HL-60 (cell line): Measurements from ENCODE around the gene HMGCS2.

Source experiments
- CTCF ChIP-seq: IDR thresholded peaks from one replicate; pipeline ENCODE4 v1.5.1; 2011; ENCODE audit warnings: low read length, control low read depth, inconsistent platforms; ENCODE audit not compliant: insufficient read depth
- POLR2AphosphoS5 ChIP-seq: IDR thresholded peaks from 2 replicates; pipeline ENCODE4 v1.6.1; 2012; ENCODE audit warnings: low read depth
- SPI1 ChIP-seq: IDR thresholded peaks from 2 replicates; pipeline ENCODE4 v1.6.1; 2012; ENCODE audit warnings: low read depth, mild to moderate bottlenecking, borderline replicate concordance

- no peak for TF ChIP-seq CTCF
- no peak for TF ChIP-seq SPI1
- no peak for TF ChIP-seq POLR2AphosphoS5
Observed at GRCh38 chr1:119752592-119752991, 16.1 kb downstream of the HMGCS2 start.
